ENCODE data around the gene ZMYM4.

DNA sequence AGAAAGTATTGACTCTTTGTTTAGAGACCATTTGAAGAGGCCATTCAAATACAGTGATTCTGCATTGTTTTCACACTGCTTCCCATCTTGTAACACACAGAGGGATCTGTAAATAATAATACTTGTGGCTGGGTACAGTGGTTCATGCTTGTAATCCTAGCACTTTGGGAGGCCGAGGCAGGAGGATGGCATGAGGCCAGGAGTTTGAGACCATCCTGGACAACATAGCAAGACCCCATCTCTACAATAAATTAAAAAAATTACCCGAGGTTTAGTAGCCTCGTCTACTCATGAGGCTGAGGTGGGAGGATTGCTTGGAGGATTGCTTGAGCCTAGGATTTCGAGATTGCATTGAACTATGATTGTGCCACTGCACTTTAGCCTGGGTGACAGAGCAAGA, 5.7 kb downstream of the ZMYM4 start:
- TF ChIP-seq, protein P1, sequence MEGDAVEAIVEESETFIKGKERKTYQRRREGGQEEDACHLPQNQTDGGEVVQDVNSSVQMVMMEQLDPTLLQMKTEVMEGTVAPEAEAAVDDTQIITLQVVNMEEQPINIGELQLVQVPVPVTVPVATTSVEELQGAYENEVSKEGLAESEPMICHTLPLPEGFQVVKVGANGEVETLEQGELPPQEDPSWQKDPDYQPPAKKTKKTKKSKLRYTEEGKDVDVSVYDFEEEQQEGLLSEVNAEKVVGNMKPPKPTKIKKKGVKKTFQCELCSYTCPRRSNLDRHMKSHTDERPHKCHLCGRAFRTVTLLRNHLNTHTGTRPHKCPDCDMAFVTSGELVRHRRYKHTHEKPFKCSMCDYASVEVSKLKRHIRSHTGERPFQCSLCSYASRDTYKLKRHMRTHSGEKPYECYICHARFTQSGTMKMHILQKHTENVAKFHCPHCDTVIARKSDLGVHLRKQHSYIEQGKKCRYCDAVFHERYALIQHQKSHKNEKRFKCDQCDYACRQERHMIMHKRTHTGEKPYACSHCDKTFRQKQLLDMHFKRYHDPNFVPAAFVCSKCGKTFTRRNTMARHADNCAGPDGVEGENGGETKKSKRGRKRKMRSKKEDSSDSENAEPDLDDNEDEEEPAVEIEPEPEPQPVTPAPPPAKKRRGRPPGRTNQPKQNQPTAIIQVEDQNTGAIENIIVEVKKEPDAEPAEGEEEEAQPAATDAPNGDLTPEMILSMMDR (IDR thresholded peaks at IDR 0.05), result no peak
- no peak for TF ChIP-seq POLR2A (IDR thresholded peaks at IDR 0.05)
